ENCODE measurements around the gene CAMKMT.

CAMKMT gene

GRCh38 chr2:44777537-44777936 lies 415.8 kb downstream of the CAMKMT start:
- DNase-seq, result no peak

- no peak for DNase-seq
Observed at GRCh38 chr2:44778221-44778654, 416.5 kb downstream of the CAMKMT start.

GRCh38 chr2:44778671-44779476 lies 417.1 kb downstream of the CAMKMT start:
- DNase-seq, result no peak

GRCh38 chr2:44779793-44780192 lies 418.0 kb downstream of the CAMKMT start:
- peak in 1 of 5 experiments; percentile 27 for DNase-seq

DNA sequence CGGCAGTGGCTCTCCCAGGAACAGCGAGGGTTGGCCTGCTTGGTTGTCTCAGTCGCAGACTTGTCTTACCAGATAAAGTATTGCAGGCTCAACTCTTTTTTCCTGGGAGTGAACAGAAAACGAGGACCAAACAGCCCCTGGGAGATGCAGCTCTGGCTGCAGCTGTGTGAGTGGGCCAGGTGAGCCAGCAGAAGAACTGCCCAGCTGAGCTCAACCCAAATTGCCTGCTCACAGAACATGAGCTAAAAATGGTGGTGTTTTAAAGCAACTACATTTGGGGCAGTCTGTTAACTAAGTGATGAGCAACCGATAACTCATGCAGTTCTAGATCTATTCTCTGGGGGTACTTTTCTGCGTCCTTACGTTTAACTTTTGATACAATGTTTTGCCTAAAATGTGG lies 418.7 kb downstream of the CAMKMT start:
- DNase-seq, result no peak

- no peak for DNase-seq
Observed at GRCh38 chr2:44785433-44785832, 423.7 kb downstream of the CAMKMT start.

- DNase-seq, result no peak
Observed at GRCh38 chr2:44786045-44786816, 424.5 kb downstream of the CAMKMT start.

DNA sequence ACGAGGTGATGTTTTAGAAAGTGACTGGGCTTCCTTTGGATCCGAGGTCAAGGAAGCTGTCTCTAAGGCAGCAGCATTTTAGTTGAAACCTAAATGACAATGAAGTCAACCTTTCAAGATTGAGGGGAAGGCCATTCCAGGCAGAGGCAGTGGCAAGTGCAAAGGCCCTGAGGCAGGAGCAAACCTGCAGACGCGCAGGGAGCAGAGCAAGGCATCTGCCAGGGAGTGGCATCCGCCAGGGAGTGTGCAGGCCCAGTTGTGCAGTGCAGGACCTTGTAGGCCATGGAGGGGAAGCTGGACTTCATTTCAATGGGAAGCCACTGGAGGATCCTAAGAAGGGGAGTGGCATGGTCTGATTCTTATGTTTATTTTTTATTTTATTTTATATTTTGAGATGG lies 425.1 kb downstream of the CAMKMT start:
- DNase-seq, result no peak

- no peak for DNase-seq
Observed at GRCh38 chr2:44787663-44788062, 425.9 kb downstream of the CAMKMT start.

GRCh38 chr2:44789446-44789845 lies 427.7 kb downstream of the CAMKMT start:
- no peak for DNase-seq

DNA sequence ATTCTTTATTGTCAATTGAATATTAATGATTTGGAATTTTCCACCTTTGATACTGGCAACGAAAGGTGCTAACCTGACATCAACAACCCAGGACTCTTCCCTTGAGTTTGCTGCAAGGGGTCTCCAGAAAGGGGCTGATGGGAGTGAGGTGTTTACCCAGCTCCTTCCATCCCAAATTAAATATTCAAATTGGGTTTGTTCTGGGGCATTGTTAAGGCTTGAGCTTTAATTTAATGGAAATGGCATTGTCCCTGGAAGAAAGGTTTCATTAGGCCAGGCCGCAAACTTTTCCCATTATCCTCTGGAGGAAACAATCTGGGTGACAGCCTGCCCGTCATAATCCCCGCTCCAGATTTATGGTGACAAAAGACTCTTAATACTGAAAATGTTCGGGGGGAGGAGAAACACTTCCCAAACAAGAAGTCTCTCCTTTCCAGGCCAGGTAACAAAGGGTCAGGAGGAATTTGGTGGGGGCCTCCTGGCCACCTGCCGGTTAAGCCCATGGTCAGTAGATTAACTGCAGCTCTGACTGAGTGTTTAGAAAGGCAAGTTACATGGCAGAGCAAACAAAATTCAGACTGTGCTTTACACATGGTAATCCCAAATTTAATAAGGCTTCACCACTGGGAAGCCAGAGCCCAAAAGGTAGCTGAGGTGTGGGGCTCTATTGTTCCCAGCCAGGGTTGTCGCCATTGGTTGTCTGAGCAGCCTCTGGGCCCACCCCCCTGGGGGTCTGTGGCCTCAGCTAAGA lies 428.4 kb downstream of the CAMKMT start:
- no peak for DNase-seq

- DNase-seq, result peak in 1 of 5 experiments; percentile 8
Observed at GRCh38 chr2:44793322-44793870, 431.6 kb downstream of the CAMKMT start.

DNA sequence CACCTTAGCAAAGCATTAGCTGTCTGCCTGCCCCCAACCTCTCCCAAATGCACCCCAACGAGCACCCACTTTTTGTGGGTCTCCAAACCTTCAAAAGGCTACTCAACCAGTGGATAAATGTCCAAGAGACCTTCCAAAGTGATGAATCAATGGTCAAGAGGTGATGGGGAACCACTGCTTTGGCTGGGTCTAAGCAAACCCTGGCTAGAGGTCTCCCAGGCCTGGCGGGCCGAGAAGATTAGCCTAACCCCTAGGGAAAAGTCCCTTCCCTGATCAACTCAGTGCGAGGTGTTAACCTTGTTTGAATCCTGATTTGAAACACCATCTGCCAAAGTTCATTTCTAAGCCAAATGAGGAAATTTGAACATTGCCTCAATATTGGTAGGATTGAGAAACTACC lies 435.0 kb downstream of the CAMKMT start:
- DNase-seq, result no peak

GRCh38 chr2:44798139-44798659 lies 436.5 kb downstream of the CAMKMT start:
- DNase-seq, result no peak

- no peak for DNase-seq
Observed at GRCh38 chr2:44799105-44799504, 437.4 kb downstream of the CAMKMT start.

- DNase-seq, result no peak
Observed at GRCh38 chr2:44799754-44800153, 438.0 kb downstream of the CAMKMT start.

DNA sequence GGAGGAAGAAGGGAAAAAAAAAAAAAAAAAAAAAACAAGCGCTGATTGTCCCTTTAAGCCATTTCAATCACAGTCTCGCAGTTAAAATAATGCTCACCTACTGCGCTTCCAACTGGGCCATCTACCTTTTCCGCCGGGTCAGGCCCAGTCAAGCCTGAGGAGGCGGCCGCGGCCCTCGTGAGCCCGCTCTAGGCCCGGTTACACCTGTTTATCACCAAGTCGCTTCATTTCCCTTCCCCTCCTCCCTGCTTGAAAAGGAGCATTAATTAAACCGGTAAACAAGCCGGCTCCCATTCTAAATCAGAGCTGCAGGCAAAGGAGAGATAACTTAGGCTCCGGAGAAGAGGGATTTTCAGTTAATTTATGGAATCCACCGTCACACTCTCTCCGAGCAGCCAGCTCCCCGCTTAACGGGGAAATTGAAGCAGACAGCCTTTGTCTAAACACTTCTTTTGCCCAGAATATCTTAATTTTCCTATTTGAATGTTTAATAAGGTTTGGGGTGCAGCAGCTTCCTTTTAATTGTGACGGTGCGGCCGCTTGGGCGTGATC lies 439.6 kb downstream of the CAMKMT start:
- no peak for DNase-seq

DNA sequence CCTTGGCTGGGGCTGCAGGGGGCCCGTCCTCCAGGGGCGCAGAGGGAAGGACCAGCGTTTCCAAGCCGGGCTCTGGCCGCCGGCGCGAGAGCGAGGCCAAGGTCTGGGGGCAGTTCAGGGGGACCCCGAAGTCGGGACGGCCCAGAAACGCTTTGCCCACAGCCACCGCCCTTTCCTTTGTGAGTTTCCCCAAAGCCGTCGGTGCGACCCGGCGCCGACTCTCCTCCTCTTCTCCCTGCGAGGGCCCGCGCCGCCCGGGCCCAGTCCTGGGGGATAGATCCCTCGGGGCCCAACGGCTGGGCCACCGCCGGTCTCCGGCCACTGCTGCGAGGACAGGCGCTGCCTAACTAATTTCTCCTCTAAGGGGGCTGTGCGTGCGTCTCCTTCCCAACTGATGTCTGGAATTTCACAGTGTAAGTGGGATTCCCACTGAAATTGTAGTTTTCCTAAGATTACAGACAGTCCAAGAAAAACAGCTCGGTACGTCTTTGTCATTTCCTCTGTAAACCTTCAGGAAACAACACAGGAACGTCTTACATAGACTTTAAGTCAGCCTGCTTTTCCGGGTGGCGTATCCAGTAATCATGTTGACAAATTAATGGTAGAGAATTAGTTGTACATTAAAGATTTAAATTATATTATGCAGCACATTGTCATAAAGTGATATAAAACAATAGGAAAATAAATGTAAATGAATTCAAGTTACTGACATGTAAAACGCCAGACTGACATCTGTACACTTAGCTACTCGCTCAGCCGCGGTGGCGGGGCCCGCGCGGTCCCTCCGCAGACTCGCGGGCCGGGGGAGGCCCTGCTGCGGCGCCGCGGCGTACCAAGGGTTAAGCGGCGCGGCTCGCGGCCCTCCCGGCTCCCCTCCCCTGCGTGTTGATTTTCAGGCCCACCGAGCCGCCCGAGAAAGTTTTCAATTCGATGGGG lies 440.4 kb downstream of the CAMKMT start:
- DNase-seq, result no peak

GRCh38 chr2:44802777-44803424 lies 441.2 kb downstream of the CAMKMT start:
- no peak for DNase-seq

DNA sequence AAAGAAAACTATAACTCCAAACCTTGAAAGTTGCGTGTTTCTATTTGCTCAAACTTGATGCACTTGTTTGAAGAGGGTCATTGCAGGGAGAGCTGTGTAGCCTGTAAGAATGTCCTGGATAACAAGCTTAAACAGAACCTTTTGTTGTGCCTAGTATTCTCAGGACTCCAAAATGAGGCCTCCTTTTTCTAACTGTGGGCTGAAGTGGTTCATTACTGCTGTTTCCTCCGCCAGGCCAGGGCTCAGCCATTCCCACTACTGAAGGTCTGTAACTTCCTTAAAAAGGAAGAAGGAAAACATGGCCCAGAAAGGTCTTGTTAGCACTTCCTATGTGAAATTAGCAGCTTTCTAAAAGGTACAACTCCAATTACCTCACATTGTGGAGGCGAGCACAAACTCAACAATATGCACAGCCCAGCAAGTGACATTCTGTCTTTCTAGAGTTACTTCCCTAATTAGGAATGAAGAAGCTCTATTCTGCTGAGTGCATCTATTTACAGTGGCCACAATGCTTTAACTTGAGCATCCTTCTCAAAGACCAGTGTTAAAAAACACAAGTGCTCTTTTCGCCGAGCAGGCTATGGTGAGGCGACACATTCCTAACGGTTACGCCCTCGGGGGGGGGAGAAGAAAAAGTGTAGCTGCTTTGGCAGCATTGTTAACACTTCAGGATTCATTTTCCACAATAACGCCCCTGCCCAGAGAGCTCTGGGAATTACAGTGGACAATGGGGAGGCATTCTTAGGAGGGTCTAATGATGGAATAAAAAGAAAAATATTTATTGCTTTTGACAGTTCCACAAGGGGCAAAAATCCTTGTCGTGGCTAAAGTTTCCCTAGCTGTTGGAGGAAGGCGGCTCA lies 442.9 kb downstream of the CAMKMT start:
- DNase-seq, result no peak
